Osteocyte (in vitro differentiated cells): Measurements from ENCODE around the gene CSRP1. TPM values are rescaled to one million over a fixed set of nuclear protein-coding genes. Genes with fewer than 3 reads are reported as not detected.

Experiments
- DNase-seq: peaks from one replicate; pipeline ENCODE4 v3.0.0; 2021; ENCODE audit warnings: mixed read lengths; ENCODE audit not compliant: unreplicated experiment; ENCODE audit errors: extremely low spot score
- H3K27ac Mint-ChIP-seq: one replicate; pipeline ENCODE4 v1.8.0; 2021; ENCODE audit warnings: mild to moderate bottlenecking, mixed read lengths; ENCODE audit not compliant: unreplicated experiment
- H3K27me3 Mint-ChIP-seq: one replicate; pipeline ENCODE4 v1.8.0; 2021; ENCODE audit warnings: mixed read lengths; ENCODE audit not compliant: unreplicated experiment
- H3K36me3 Mint-ChIP-seq: one replicate; pipeline ENCODE4 v1.8.0; 2021; ENCODE audit warnings: mixed read lengths; ENCODE audit not compliant: unreplicated experiment
- H3K4me1 Mint-ChIP-seq: one replicate; pipeline ENCODE4 v1.8.0; 2021; ENCODE audit warnings: mixed read lengths; ENCODE audit not compliant: unreplicated experiment
- H3K4me3 Mint-ChIP-seq: one replicate; pipeline ENCODE4 v1.8.0; 2021; ENCODE audit warnings: mild to moderate bottlenecking, moderate library complexity, mixed read lengths; ENCODE audit not compliant: unreplicated experiment
- H3K9me3 Mint-ChIP-seq: one replicate; pipeline ENCODE4 v1.8.0; 2021; ENCODE audit warnings: mixed read lengths; ENCODE audit not compliant: unreplicated experiment
- total RNA-seq: library from RNA; stranded (reverse); gene quantifications from 2 replicates; pipeline ENCODE4 v1.2.1, GENCODE V29; 2021
- TF ChIP-seq, protein P1 (sequence below): fragments of 200-600 bp; sonication (generic); IDR thresholded peaks from 2 replicates; pipeline ENCODE4 v1.5.0; 2021; ENCODE audit warnings: antibody characterized with exemption, mild to moderate bottlenecking, moderate library complexity

CSRP1 gene
- total RNA-seq, 1 donor from 2014 or later = 0.56 TPM

DNA sequence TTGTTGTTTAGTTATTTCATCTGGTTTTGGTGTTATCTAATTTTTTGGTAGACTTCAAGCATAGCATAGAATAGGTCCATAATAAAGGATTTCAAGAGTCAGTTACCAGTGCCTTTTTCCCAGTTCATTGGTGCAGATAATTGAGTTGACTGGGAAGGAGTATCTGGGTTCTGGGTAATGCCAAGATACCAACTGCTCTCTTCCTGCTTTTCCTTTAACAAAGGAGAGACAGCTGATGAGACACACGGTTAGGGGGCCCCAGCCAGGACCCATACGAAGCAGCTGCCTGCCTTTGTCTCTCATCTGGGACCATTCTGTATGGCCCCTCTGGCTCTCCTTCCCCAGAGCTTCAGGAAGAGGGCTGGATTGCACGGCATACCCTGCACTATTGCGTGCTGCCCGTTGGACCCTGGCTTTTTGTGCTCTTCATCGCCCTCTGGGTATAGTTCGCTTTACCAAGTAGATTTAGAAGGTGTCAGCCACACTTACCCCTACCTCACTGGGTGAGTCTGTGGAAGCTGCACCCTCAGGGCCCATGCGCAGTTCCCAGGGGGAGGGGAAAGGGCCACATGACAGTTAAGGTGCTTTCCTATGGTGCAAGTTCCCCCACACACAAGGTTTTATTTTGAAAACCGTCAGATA is 39.0 kb upstream of the CSRP1 start:
- TF ChIP-seq, protein P1, sequence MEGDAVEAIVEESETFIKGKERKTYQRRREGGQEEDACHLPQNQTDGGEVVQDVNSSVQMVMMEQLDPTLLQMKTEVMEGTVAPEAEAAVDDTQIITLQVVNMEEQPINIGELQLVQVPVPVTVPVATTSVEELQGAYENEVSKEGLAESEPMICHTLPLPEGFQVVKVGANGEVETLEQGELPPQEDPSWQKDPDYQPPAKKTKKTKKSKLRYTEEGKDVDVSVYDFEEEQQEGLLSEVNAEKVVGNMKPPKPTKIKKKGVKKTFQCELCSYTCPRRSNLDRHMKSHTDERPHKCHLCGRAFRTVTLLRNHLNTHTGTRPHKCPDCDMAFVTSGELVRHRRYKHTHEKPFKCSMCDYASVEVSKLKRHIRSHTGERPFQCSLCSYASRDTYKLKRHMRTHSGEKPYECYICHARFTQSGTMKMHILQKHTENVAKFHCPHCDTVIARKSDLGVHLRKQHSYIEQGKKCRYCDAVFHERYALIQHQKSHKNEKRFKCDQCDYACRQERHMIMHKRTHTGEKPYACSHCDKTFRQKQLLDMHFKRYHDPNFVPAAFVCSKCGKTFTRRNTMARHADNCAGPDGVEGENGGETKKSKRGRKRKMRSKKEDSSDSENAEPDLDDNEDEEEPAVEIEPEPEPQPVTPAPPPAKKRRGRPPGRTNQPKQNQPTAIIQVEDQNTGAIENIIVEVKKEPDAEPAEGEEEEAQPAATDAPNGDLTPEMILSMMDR = peak; percentile 14
- H3K9me3 Mint-ChIP-seq = peaks cover 5% of the 10 kb centered on the region
- H3K27ac Mint-ChIP-seq = peak overlapping the region; percentile 28
- no peak overlapping the region for H3K4me3 Mint-ChIP-seq
- H3K27me3 Mint-ChIP-seq = no peaks in the 10 kb centered on the region
- H3K36me3 Mint-ChIP-seq = peaks cover 2% of the 10 kb centered on the region
- no peak for DNase-seq
- H3K4me1 Mint-ChIP-seq = peaks cover 44% of the 10 kb centered on the region

GRCh38 chr1:201544710-201545109 is 37.8 kb upstream of the CSRP1 start:
- peaks cover 5% of the 10 kb centered on the region for H3K9me3 Mint-ChIP-seq
- TF ChIP-seq, protein P1 = no peak
- H3K4me3 Mint-ChIP-seq = no peak overlapping the region

DNA sequence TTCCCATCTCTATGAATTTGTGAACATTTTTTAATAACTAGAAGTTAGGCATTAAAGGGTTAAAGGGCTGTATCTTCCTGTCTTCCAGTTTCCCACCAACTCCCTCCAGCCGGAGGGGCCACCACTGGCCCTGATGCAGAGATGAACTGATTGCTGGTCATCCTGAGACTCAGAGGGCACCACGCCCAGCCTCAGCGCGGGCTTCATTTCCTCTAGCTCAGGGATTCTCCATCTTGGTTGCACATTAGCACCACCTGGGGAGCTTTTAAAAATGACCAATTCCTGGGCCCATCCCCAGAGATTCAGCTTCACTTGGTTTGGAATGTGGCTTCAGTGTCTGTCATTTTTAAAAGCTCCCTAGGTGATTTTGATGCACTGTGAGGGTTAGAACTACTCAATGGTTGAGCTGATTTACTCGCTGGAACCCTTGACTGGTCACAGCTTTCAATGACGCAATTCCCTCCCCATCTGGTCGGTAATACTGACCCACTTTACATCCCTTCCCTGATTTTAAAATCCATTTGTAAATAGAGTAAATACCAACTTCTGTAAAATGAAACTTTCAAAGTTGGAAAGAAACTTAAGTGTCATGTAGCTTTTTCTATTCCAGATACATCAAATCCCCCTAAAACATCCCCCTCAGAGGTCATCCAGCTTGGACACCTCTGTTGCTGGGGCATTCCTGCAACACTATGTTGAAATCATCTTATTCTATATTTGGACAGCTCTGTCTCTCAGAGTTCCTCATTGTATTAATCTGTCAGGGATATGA is 37.1 kb upstream of the CSRP1 start:
- TF ChIP-seq, protein P1 = no peak
- H3K4me1 Mint-ChIP-seq = peaks cover 53% of the 10 kb centered on the region
- H3K27ac Mint-ChIP-seq = peak overlapping the region; percentile 84
- H3K4me3 Mint-ChIP-seq = no peak overlapping the region
- peaks cover 5% of the 10 kb centered on the region for H3K9me3 Mint-ChIP-seq
- H3K27me3 Mint-ChIP-seq = no peaks in the 10 kb centered on the region
- no peak for DNase-seq
- no peaks in the 10 kb centered on the region for H3K36me3 Mint-ChIP-seq

More at GRCh38 chr1:201544710-201545109, 37.8 kb upstream of the CSRP1 start:
- H3K36me3 Mint-ChIP-seq = no peaks in the 10 kb centered on the region
- DNase-seq = no peak
- H3K4me1 Mint-ChIP-seq = peaks cover 53% of the 10 kb centered on the region
- H3K27ac Mint-ChIP-seq = peak overlapping the region; percentile 84
- no peaks in the 10 kb centered on the region for H3K27me3 Mint-ChIP-seq

DNA sequence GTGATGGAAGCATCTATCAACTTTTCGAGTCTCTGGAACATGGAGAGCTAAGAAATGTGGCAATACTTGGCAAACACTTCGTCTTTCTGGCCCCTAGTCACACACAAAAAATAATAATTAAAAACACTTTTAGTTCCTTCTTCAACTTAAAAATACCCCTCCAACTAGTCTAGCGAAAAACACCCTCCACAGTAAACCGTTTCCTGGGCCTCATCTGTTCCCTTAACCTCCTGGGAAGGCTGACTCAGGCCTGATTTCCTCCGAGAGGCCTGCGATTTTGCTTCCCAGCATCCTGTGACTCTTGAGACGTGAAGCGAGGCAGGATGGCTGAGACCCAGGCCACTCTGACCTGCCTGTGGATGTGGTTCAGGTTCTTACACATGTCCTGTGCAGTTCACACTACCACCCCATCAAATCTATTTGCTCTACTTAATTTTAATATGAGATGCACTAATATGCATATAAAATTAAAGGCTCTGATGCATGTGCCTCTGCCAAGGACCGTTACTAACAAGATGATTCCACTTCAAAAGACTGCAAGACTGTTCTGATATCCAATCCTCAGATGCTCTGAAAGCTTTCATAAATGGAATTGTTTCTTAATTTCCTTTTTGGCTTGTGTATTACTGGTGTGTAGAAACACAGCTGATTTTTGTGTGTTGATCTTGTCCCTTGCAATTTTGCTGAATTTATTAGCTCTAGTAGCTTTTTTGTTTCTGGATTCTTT is 35.5 kb upstream of the CSRP1 start:
- no peak for DNase-seq
- H3K9me3 Mint-ChIP-seq = peaks cover 5% of the 10 kb centered on the region
- H3K36me3 Mint-ChIP-seq = no peaks in the 10 kb centered on the region
- peak overlapping the region; percentile 98 for H3K27ac Mint-ChIP-seq
- H3K4me1 Mint-ChIP-seq = peaks cover 64% of the 10 kb centered on the region
- H3K27me3 Mint-ChIP-seq = no peaks in the 10 kb centered on the region
- peak overlapping the region; percentile 54 for H3K4me3 Mint-ChIP-seq
- TF ChIP-seq, protein P1 = no peak
